Endodermal cell (in vitro differentiated cells): ENCODE data around the gene TAX1BP1. TPM values are rescaled to one million over a fixed set of nuclear protein-coding genes. Genes with fewer than 3 reads are reported as not detected.

Experiments
- DNase-seq: peaks from one replicate; pipeline ENCODE4 v3.0.0-alpha.2; 2017
- H3K27ac ChIP-seq: 2 replicates; pipeline ENCODE4 v1.5.1; 2013; ENCODE audit warnings: mild to moderate bottlenecking, low read depth, low read length, moderate library complexity
- H3K27me3 ChIP-seq: 2 replicates; pipeline ENCODE4 v1.6.1; 2013; ENCODE audit warnings: mild to moderate bottlenecking, low read length, moderate library complexity; ENCODE audit not compliant: insufficient read depth, control insufficient read depth, poor library complexity, severe bottlenecking
- H3K36me3 ChIP-seq: 2 replicates; pipeline ENCODE4 v1.7.0; 2013; ENCODE audit warnings: mild to moderate bottlenecking, low read length, moderate library complexity; ENCODE audit not compliant: control insufficient read depth, insufficient read depth
- H3K4me1 ChIP-seq: one replicate; pipeline ENCODE4 v1.7.0; 2013; ENCODE audit warnings: low read length; ENCODE audit not compliant: control insufficient read depth, insufficient read depth
- H3K4me3 ChIP-seq: 2 replicates; pipeline ENCODE4 v1.5.1; 2013; ENCODE audit warnings: mild to moderate bottlenecking, low read length, moderate library complexity
- H3K9ac ChIP-seq: 2 replicates; pipeline ENCODE4 v1.6.1; 2013; ENCODE audit warnings: mild to moderate bottlenecking, low read length, moderate library complexity; ENCODE audit not compliant: poor library complexity, severe bottlenecking; ENCODE audit errors: extremely low read depth
- H3K9me3 ChIP-seq: 2 replicates; pipeline ENCODE4 v1.6.1; 2013; ENCODE audit warnings: mild to moderate bottlenecking, low read length, moderate library complexity; ENCODE audit not compliant: control insufficient read depth
- H3K27ac Mint-ChIP-seq: 2 replicates; pipeline ENCODE4 v1.8.0; 2020; ENCODE audit warnings: mixed read lengths
- H3K27me3 Mint-ChIP-seq: 2 replicates; pipeline ENCODE4 v1.8.0; 2021; ENCODE audit warnings: mild to moderate bottlenecking, mixed read lengths; ENCODE audit not compliant: insufficient read depth
- H3K36me3 Mint-ChIP-seq: 2 replicates; pipeline ENCODE4 v1.8.0; 2020; ENCODE audit warnings: low read depth, mixed read lengths
- H3K4me1 Mint-ChIP-seq: 2 replicates; pipeline ENCODE4 v1.8.0; 2020; ENCODE audit warnings: mixed read lengths
- H3K4me3 Mint-ChIP-seq: 2 replicates; pipeline ENCODE4 v1.8.0; 2020; ENCODE audit warnings: mild to moderate bottlenecking, moderate library complexity, mixed read lengths
- H3K9me3 Mint-ChIP-seq: 2 replicates; pipeline ENCODE4 v1.8.0; 2020; ENCODE audit warnings: mild to moderate bottlenecking, mixed read lengths
- CTCF ChIP-seq: fragments of 200-600 bp; sonication (generic); conservative IDR thresholded peaks from 2 replicates; pipeline ENCODE4 v1.5.0; 2021; ENCODE audit warnings: antibody characterized with exemption, mild to moderate bottlenecking
- WGBS, 2 experiments: methylation state at CpG; one replicate each; pipeline versions ENCODE4 v1.1.5 to v1.1.7; 2013; ENCODE audit warnings: missing lambda C conversion rate in 2 of 2, mixed read lengths in 1 of 2; ENCODE audit not compliant: insufficient coverage in 1 of 2, insufficient read length in 1 of 2; 5-methylcytosine and 5-hydroxymethylcytosine counted together
- total RNA-seq, 2 donors: library from RNA; stranded (reverse); fragmentation: NEBNext Ultra II Directional in 1 of 2; extraction: Animal tissue kit (Norgen Biotek cat#: 25700) in 1 of 2; gene quantifications; 2 replicates in 1 of 2; 3 replicates in 1 of 2; pipeline ENCODE4 v1.2.1, GENCODE V29; 2021

The TAX1BP1 gene
- total RNA-seq, 2 donors from 2014 or later, result 100 to 114 TPM

DNA sequence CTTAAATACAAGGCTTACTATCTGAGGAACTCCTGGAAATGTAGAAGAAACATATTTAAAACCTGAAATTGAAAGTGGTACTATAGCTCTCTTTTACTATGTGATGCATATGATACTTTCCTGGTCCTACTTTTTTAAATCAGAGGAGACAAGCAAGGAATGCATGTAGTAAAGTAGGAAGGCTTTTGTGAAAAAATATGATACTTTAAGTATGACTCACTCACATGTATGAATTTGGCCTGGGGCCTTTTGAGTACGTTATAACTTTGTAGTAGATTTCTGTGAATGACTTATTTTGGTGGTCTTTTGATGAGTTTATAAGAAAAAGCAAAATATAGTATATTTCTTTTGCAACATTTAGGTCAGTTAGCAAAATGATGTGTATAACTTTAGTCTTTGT, 53.8 kb downstream of the TAX1BP1 start:
- H3K36me3 Mint-ChIP-seq, result peaks cover 50% of the 10 kb centered on the region
- H3K36me3 ChIP-seq, result peaks cover 67% of the 10 kb centered on the region
- no peak overlapping the region for H3K4me3 Mint-ChIP-seq
- no peak overlapping the region for H3K27ac ChIP-seq
- H3K27ac Mint-ChIP-seq, result no peak overlapping the region
- DNase-seq, result no peak
- 100% methylated on average over 1 of the region's 1 CpG for WGBS, 2 experiments
- H3K27me3 Mint-ChIP-seq, result no peaks in the 10 kb centered on the region
- H3K9me3 Mint-ChIP-seq, result no peaks in the 10 kb centered on the region
- no peaks in the 10 kb centered on the region for H3K4me1 ChIP-seq
- H3K4me1 Mint-ChIP-seq, result no peaks in the 10 kb centered on the region
- H3K4me3 ChIP-seq, result no peak overlapping the region
- H3K9me3 ChIP-seq, result no peaks in the 10 kb centered on the region
- H3K27me3 ChIP-seq, result no peaks in the 10 kb centered on the region
- no peak for TF ChIP-seq CTCF
- no peak overlapping the region for H3K9ac ChIP-seq

GRCh38 chr7:27795977-27796376, 56.0 kb downstream of the TAX1BP1 start:
- 60% methylated on average over 1 of the region's 1 CpG; no CpG with 5 or more reads in 1 of the 2 experiments for WGBS, 2 experiments
- DNase-seq, result no peak
- Histone ChIP-seq H3K27me3 (no peaks in the 10 kb centered on the region), H3K36me3 (peaks cover 71% of the 10 kb centered on the region), H3K9me3 (no peaks in the 10 kb centered on the region), H3K9ac (no peak overlapping the region), H3K4me3 (no peak overlapping the region), H3K27ac (no peak overlapping the region), H3K4me1 (no peaks in the 10 kb centered on the region)
- Mint-ChIP-seq H3K9me3 (no peaks in the 10 kb centered on the region), H3K27ac (no peak overlapping the region), H3K36me3 (peaks cover 51% of the 10 kb centered on the region), H3K4me1 (no peaks in the 10 kb centered on the region), H3K4me3 (no peak overlapping the region), H3K27me3 (no peaks in the 10 kb centered on the region)
- TF ChIP-seq CTCF, result no peak

DNA sequence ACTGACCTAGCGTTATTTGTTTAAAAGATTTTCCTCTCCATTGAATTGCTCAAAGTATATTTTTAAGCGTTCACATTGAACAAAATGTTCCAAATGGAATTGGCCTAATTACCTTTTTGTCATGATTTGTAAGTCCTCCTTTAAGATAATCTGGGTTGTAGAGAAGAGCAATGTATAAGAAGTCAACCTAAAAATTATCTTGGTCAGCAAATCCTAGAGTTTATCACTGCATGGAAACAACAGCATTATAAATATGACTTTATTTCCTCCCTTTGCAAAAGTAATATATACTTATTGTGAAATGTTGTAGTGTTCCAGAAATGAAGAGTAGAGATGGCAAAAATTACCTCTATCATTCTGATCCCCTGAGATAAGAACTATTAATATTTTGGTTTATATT, 59.2 kb downstream of the TAX1BP1 start:
- H3K9me3 Mint-ChIP-seq, result no peaks in the 10 kb centered on the region
- H3K4me1 Mint-ChIP-seq, result no peaks in the 10 kb centered on the region
- no peaks in the 10 kb centered on the region for H3K27me3 Mint-ChIP-seq
- Histone ChIP-seq H3K4me3 (no peak overlapping the region), H3K27ac (no peak overlapping the region), H3K9ac (no peak overlapping the region), H3K36me3 (peaks cover 47% of the 10 kb centered on the region), H3K4me1 (no peaks in the 10 kb centered on the region), H3K9me3 (no peaks in the 10 kb centered on the region), H3K27me3 (no peaks in the 10 kb centered on the region)
- no peak overlapping the region for H3K4me3 Mint-ChIP-seq
- 95 to 100% methylated on average over 1 to 2 of the region's 2 CpGs for WGBS, 2 experiments
- H3K36me3 Mint-ChIP-seq, result peaks cover 34% of the 10 kb centered on the region
- no peak for DNase-seq
- H3K27ac Mint-ChIP-seq, result no peak overlapping the region
- no peak for TF ChIP-seq CTCF
